Activated T-helper 9 cell treated with anti-CD3 and anti-CD28 coated beads, Interleukin-2, amount 50 U/mL, for 16 hours (primary cell): ENCODE results near the gene SSBP2.
"Not testable (repeated sequence)": the region's sequence is repeated elsewhere in the genome, so short reads cannot be mapped to it uniquely, and the experiment has no call there.

Experiments
- DNase-seq: peaks from one replicate; pipeline ENCODE4 v3.0.0-alpha.2; 2020; ENCODE audit warnings: low read depth

The SSBP2 gene

DNA sequence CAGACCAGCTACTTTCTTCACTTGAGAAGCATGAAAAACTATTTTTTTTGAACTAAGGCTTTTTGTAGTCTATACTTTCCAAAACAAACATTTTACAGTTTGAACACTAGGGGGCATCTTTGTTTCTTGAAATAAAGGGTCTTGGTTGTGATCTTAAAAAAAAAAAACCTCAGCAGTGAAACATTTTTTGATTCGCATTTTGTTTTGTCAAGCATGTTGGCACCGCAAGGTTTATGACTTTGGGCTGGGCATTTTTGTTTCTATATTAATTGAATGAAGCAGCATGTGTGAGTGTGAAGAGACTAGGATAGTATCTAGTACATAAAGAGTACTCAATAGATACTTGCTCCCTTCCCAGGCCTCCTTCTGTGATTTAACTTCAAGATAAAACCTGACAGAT lies 325.3 kb downstream of the SSBP2 start:
- DNase-seq, result no peak

DNA sequence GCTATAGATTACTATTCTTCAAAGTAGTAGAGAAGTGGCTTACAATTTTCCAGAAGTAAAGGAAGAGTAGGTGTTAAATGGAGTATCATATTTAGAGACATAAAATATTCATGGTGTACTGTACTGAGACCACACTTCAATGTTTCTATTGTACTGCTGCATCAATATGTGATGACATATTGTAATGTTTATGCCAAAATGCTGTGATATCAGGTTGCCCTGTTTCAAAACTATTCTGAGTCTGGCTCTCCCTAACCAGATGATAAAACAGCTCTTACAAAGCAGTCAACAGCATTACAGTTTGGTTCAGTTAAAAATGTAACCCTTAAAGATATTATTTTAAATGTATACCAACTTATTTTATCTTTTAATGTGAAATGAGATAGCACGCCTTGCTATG lies 326.2 kb downstream of the SSBP2 start:
- no peak for DNase-seq

DNA sequence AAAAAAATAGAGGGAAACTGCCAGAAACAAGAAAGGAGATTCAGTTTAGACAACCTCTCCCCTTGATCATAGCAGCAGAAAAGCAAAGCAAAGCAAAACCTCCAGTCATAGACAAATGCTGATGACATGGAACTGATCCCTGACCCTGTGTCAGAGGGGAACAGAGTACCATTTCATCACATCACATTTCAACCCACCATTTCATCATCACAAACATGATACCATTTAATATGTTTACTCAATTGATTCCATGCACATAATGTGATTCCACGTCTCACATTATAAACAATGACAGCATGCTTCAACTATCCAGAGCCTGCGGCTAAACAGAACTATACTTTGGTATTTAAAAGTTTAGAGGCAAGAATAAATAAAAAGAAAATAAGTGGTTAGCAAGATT lies 328.2 kb downstream of the SSBP2 start:
- no peak for DNase-seq

DNA sequence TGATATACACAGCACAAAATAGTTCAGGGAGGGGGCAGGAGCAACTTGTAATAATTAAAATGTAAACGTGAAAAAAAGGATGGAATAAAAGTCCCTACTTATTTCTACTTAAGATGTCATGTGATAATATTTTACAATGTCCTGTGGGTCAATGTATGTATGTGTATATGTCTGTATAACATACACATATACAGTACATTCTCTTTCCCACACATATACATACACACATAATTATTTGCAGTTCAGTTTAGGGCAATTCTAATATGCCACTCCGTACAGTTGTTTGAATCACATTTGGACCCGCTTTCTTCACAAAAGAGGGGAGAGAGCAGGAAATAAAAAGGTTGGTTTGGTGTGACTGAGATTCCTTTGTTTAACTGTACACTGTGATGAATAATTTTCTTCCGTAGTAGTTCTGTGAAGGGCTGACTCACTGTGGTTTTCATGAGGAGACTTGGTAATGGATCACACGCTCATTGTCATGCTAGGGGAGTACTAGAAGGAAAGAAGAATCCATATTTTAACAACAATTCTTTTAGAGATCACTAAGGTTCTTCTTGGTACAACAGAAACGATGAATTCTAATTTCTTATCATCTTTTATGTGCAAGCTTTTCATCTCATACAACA lies 330.7 kb downstream of the SSBP2 start:
- no peak for DNase-seq

DNA sequence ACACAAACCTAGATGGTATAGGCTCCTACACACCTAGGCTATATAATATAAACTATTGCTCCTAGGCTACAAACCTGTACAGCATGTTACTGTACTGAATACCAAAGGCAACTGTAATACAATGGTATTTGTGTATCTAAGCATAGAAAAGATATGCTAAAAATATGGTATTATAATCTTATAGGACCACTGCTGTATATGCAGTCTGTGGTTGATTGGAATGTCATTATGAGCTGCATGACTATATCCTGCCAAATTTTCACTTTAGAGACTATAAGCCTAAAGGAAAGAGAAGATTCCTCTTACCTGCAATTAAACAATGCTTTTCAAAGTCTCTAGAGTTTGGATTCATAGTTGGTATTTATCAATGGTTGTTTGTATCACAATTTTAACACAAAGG lies 332.3 kb downstream of the SSBP2 start:
- DNase-seq, result no peak

DNA sequence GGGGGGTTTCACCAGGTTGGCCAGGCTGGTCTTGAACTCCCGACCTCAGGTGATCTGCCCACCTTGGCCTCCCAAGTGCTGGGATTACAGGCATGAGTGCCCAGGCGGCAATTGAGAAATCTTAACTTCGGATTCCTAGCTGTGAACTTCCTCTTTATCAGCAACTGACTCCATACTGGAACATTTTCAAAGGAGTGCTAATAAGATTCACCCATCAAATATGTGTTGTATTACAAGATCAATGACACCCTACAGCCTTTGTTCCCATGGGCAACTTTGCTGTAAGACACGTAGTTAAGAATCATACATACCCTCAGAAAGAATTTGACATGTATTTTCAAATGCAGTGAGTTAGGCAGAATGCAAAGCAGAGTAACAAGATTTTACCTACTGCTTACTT lies 333.8 kb downstream of the SSBP2 start:
- DNase-seq, result no peak

DNA sequence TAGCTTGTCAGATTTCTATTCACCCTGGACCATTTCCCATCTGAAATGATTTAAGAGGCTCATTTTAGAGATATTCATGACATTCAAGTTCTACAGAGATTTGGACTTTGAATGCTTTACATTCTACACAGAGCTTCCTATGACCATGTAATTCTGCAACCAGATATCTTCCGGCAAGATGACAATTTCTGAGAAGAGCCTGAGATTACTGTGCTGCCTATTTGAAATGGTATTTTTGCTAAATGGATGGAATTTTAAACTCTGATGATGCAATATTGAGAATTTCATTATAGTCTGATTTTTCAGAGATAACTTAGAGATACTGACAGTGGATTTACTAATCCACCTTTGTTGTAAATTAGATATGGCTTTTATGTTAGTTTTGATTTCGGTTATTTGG lies 341.0 kb downstream of the SSBP2 start:
- no peak for DNase-seq

DNA sequence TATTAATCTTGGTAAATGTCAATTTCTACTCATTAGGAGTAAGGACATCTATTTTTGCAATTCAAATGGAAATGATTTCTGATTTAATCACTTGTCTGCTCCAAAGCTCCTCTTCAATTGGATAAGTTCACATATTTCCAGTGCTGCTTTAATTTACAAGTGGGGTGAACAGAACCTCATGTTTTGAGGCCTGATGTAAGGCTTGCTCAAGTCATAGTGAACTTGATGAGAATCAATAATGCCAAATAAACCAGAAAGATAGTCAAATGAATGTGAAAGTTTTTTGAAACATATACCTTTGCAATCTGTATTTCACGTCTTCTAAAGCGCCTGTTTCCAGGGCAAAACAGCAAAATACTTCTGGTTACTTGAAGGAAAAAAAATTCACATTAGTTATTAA lies 341.5 kb downstream of the SSBP2 start:
- DNase-seq, result no peak

DNA sequence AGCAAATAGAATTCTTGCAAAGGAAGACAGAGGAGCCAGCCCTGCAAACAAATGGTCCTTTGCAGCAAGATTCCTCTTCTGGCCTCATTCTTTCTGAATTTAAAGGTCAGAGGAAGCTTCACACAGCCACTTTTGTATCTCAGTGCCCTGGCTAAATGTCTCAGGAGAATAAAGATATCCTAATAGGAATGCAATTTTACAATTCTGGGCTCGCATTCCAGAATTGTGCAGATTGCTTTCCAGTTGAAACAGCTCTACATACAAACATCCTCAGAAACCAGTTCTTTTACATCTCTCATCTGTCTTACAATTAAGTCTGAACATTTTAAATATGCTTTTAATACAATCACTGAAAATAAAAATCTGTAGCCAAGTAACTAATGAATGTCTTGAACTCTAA lies 342.4 kb downstream of the SSBP2 start:
- DNase-seq, result no peak

DNA sequence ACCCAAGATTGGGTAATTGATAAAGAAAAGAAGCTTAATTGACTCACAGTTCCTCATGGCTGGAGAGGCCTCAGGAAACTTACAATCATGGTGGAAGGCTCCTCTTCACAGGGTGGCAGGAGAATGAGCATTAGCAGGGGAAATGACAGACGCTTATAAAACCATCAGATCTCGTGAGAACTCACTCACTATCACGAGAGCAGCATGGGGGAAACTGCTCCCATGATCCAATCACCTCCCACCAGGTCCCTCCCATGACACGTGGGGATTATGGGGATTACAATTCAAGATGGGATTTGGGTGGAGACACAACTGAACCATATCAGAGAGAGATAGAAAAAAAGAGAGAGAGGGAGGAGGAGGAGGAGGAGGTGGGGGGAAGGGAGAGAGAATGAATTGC lies 343.1 kb downstream of the SSBP2 start:
- DNase-seq, result not testable (repeated sequence)

DNA sequence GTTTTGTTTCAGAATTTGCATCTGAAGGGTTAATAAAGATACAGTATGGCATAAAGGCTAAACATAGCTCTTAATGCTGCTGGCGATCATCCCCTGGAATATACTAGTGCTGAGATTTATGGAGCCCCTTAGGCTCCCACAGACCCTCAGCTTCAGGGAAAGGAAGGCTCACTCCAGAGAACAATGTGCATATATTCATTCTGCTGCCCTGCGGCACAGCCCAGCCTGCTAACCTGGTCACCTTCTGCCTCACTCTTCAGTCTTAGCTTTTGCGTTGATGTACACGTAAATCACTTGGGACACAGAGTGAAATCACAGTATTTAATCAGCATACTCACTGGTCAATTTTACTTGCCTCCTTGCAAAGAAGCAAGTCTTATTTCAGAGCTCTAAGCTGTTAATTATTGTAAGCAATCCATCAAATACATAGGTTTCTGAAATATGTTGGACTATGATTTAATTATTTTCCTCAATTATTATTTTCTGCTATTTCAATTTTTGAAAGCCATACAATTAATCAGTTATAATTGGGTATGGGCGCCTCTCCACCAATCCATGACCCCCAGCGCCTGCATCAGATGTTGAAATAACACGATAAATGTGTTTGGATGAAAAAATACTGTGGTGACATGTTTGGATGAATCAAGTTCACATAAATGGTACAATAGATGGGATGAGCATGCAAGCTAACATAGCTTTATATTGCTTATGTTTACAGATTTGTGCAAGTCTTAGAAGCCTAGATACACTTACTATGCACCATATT lies 345.6 kb downstream of the SSBP2 start:
- DNase-seq, result no peak

DNA sequence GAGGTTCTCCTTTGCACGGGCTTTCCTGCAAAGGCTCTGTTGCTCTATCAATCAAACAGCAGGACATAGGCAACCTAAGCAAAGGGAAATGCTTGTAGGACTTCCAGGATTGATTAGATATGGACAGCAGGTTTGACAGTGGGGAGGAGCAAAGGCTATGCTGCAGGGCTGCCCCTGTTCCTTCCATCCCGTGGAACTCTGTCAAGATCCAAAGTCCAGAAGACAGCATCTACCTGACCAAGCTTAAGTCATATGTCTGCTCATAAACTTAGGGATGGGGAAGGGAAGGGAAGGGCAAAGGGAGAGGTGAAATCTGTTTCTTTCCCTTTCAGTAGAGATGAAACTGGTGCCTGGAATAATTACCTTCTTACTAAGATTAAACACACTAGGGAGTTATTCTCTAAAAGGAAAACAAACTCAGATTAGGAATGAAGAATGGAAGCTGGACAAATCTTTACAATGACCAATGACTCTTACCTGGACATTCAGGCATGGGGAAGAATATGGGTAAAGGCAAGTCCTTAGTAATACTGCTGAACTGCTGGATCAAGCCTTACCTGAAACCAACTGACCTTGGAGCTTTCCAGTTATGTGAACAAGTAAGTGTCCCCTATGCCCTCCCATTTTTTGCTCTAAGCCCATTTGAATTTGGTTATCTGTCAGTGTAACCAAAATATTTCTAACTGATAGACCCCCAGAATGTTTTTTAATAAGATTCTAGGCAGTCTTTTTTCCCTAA lies 348.5 kb downstream of the SSBP2 start:
- DNase-seq, result no peak

DNA sequence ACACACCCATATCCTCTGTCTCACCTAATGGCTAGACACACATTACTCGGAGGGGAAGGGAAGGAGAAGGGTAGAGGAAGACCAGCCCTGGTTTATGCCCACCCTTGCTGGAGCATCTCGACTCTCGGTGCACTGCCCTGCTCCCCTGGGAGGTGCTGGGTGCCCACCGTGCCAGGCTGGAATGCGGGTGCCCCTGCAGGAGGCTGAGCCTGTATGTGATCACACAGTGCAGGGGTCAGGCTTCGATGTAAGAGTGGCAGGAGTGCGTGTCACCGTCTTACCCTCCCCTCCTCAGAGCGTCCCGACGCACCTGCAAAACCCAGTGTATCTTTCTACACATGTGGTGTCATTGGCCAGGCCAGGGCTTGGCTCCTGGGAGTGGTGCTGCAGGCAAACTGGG lies 349.6 kb downstream of the SSBP2 start:
- no peak for DNase-seq

DNA sequence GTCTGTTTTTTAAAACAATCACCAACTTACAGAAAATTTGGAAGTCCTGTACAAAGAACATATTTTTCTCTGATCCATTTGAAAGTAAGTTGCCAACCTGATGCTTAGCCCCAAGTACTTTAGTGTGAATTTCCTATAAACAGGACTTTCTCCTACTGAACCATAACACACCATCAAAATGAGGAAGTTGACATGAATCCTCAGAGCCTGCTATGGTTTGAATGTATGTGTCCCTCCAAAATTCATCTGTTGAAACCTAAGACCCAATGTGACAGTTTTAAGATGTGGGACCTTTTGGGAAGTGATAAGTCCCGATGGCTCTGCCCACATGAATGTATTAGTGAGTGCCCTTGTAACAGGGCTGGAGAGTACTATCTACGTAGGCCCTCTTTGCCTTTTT lies 350.5 kb downstream of the SSBP2 start:
- DNase-seq, result no peak

DNA sequence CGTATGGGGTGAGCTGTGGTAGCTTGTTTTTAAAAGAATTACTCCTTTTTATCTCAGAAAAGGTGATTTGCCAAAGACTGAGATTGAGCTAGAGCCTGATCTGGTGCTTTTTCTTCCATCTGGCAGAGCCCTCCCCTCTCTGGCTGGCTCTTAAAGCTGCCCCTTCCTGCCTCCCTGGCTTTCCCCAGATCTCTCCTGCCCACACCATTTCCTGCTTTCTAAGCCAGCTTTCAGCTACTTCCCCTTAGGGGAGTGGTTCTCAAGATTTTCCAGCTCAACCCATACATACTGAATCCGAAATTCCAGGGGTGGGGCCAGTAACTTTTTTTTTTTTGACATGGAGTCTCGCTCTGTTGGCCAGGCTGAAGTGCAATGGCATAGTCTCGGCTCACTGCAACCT lies 352.2 kb downstream of the SSBP2 start:
- DNase-seq, result no peak

DNA sequence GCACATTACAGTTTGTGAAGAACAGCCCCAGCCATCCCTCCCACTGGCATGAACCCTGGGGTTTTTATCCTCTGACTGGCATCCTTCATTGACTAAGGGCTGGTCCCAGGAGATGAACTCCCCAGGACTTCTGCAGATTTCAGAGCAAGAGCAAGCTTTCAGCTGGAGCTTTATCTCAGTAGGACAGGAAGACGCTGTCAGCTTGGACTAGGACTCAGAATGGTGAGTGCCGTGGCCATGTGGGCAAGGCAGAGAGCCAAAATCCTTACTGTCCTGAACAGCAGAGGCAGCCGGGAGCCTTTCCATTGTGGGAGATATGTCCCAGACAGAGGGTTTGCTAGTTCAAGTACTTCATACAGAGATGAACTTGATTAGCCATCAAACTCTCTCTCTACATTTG lies 353.7 kb downstream of the SSBP2 start:
- DNase-seq, result no peak

DNA sequence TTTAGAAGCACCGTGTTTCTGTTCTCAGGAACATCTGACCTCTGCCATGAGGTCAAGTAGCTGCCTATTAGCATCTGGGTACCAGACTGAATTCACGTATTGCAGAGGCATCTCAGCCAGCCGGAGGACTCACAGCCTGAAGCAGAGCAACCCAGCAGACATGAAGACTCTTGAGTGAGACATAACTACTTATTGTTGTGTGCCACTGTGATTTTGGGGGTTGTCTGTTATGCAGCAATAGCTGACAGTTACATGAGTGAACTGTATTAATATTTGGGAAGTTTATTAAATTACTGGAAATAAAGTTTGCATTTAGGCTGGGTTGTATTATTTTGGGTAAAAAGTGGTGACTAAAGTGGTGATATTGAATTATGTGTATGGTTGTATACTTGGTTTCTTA lies 355.6 kb downstream of the SSBP2 start:
- no peak for DNase-seq

DNA sequence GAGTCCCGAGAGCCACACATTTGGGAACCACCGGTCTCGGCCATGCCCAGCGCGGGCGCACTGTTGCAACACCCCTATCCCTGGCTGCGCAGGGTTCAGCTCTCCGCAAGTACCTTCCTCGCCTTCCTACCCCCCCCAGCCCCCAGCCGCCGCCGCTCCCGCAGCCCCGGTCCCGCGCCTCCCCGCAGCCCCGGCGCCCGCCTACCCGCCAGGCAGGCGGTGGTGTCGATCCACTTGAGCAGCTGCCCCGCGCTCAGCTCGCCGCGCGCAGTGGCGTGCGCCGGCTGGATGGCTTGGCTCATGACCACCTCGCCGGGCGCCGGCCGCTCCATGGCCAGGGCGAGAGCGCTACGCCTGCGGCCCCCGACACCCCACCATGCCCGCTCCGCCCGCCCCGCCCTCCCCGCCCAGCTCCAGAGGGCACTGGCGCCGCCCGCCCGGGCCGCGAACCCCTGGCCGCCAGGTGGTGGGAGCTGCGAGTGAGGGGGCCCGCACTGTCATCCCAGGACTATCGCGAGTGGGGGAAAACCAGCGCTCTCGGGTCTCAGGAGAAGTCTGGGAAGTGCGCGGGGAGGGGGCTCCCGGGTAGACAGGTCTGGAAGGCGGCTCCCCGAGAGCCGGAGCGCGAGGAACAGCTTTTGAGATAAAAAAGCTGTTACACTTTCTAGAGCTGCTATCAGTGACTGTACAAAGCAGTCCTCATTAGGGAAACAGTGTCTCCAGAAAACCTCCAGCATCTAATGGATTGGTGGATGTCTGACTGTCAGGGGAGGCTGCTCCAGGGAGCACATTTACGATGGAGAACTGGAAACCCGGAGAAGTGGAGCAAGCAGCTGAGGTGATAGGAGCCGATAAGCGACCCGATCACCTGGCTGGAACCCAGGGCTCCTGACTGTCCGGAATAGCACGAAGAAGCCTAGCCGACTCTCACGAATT lies 356.8 kb downstream of the SSBP2 start, which contains the start of gene ACOT12:
Gene ACOT12, minus strand, starts transcription at position 352 of the 936 bp plus-strand sequence. Its CDS starts 20 bp downstream, at position 332.
- no peak for DNase-seq

DNA sequence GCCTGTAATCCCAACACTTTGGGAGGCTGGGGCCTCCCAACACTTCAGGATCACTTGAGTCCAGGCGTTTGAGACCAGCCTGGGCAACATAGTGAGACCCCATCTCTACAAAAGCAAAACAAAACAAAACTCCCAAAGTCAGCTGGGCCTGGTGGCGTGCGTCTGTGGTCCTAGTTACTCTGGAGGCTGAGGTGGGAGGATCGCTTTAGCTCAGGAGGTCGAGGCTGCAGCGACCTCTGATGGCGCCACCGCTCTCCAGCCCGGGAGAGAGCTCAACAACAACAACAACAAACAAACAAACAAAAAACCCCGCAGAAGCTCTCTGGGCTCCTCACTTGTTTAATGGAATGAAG lies 357.5 kb downstream of the SSBP2 start:
- no peak for DNase-seq

DNA sequence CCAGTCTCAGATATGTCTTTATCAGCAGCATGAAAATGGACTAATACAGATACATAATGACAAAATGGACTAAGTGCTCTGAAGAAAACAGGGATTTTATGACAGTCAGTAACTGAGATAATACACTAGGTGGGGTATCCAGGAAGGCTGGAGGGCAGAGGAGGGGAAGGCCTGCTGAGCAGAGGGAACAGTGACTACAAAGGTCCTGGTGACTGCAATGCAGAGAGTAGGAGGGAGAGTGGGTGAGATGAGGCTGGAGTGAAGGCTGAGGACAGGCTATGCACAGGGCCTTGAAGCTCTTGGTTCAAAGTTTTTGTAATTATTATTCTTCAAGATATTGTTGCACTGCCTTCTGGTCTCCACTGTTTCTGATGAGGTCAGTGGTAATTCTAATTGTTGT lies 361.9 kb downstream of the SSBP2 start:
- no peak for DNase-seq

DNA sequence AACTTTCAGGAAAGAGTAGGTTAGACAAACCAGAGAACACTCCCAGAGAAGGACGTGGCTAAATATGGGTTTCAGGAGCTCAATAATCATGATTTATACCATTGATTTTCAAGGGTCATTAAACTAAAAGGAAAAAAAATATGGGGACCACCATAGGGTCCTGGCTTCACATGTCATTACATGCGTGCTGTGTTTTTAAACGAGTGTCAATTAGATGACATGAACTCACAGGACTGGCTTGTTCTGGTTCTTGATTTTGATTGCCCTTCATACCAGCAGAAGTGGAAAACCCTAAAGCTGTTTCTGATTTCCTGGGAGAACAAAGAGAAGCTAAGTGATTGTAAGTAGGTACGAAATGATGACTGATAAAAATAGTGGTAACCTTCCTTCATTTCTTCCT lies 362.7 kb downstream of the SSBP2 start:
- no peak for DNase-seq

DNA sequence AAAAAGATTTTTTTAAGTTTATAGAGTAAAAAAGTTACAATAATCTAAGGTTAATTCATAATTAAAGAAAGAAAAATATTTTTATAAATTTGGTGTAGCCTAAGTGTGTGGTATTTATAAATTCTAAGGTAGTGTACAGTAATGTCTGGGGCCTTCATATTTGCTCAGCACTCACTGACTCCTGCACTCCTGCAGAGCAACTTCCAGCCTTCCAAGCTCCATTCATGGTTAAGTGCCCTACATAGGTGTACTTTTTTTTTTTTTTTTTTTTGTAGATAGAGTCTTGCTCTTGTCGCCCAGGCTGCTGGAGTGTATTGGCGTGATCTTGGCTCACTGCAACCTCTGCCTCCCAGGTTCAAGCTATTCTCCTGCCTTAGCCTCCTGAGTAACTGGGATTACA lies 367.0 kb downstream of the SSBP2 start:
- no peak for DNase-seq
